GM12878 (cell line): ENCODE results near the gene NNMT. TPM values are rescaled to one million over a fixed set of nuclear protein-coding genes. Genes with fewer than 3 reads are reported as not detected.

Experiments used
- BMI1 ChIP-seq: fragments of 450-650 bp; IDR thresholded peaks from 2 replicates; pipeline ENCODE4 v1.6.1; 2016; ENCODE audit warnings: mild to moderate bottlenecking, moderate library complexity, borderline replicate concordance
- CBFB ChIP-seq: IDR thresholded peaks from 2 replicates; pipeline ENCODE4 v1.6.1; 2016; ENCODE audit warnings: antibody characterized with exemption, low read depth
- EGR1 ChIP-seq, 2 experiments: IDR thresholded peaks; 1 replicate in 1 of 2; 2 replicates in 1 of 2; pipeline ENCODE4 v1.6.1; 2011 to 2012; ENCODE audit warnings: low read depth in 2 of 2, low read length in 2 of 2, borderline replicate concordance in 1 of 2, mild to moderate bottlenecking in 1 of 2, moderate library complexity in 1 of 2
- EZH2 ChIP-seq: IDR thresholded peaks from 2 replicates; pipeline ENCODE4 v1.6.1; 2012; ENCODE audit warnings: low read depth, mild to moderate bottlenecking, control low read depth, inconsistent platforms, low read length, borderline replicate concordance; ENCODE audit not compliant: control insufficient read depth
- NFIC ChIP-seq: IDR thresholded peaks from 2 replicates; pipeline ENCODE4 v1.6.1; 2012; ENCODE audit warnings: low read depth, mild to moderate bottlenecking, inconsistent platforms, low read length, moderate library complexity
- PML ChIP-seq: IDR thresholded peaks from 2 replicates; pipeline ENCODE4 v1.6.1; 2012; ENCODE audit warnings: low read length, inconsistent platforms
- RFX5 ChIP-seq: IDR thresholded peaks from 2 replicates; pipeline ENCODE4 v1.6.1; 2011; ENCODE audit warnings: low read depth, low read length, improper control_type of control experiment
- SUZ12 ChIP-seq: fragments of 200-600 bp; sonication (generic); IDR thresholded peaks from one replicate; pipeline ENCODE4 v1.6.1; 2018; ENCODE audit warnings: antibody characterized with exemption, mild to moderate bottlenecking; ENCODE audit not compliant: unreplicated experiment
- ZBTB4 ChIP-seq: fragments of 450-650 bp; formaldehyde crosslinking; IDR thresholded peaks from 2 replicates; pipeline ENCODE4 v1.4.0; 2022; ENCODE audit warnings: mild to moderate bottlenecking, moderate library complexity
- ZNF217 ChIP-seq: fragments of 450-650 bp; IDR thresholded peaks from 2 replicates; pipeline ENCODE4 v1.6.1; 2017; ENCODE audit warnings: antibody characterized with exemption, mild to moderate bottlenecking
- ZNF274 ChIP-seq: IDR thresholded peaks from one replicate; pipeline ENCODE4 v1.8.0; 2011; ENCODE audit not compliant: insufficient read length, insufficient read depth
- polyA plus RNA-seq, 11 experiments: library from polyadenylated mRNA; depleted of rRNA in 4 of 11; unstranded in 6 of 11; stranded (reverse) in 5 of 11; fragments of >200 nt; fragmentation: Nextera tagmentation in 4 of 11; fragmentation: Illumina TruSeq in 1 of 11; extraction: Ambion mirVana in 4 of 11; extraction: Trizol in 1 of 11; gene quantifications; 1 replicate in 1 of 11; 2 replicates in 10 of 11; pipeline versions ENCODE4 v1.2.1 to v1.2.3, GENCODE V29; 2011 to 2016; ENCODE audit warnings: inconsistent platforms in 2 of 11, missing spikeins in 2 of 11, low read depth in 1 of 11
- total RNA-seq, 4 experiments: library from RNA; depleted of rRNA in 3 of 4; stranded (reverse); fragments of >200 nt in 3 of 4; fragmentation: Illumina TruSeq in 1 of 4; extraction: Trizol in 1 of 4; gene quantifications; 2 replicates each; pipeline versions ENCODE4 v1.2.1 to v1.2.3, GENCODE V29; 2013 to 2021
- TF ChIP-seq, protein P1 (sequence below): fragments of 450-650 bp; IDR thresholded peaks from 2 replicates; pipeline ENCODE4 v1.6.1; 2017; ENCODE audit warnings: mild to moderate bottlenecking
- TF ChIP-seq, protein P2 (sequence below): fragments of 450-650 bp; IDR thresholded peaks from 2 replicates; pipeline ENCODE4 v1.6.1; 2016; ENCODE audit warnings: mild to moderate bottlenecking
- TF ChIP-seq, protein P3 (sequence below): IDR thresholded peaks from 2 replicates; pipeline ENCODE4 v1.6.1; 2012; ENCODE audit warnings: improper control_type of control experiment, low read depth, low read length; ENCODE audit not compliant: insufficient replicate concordance

NNMT gene
- total and polyA plus RNA-seq, 10 of the 15 experiments (the other 5 are each of a cell fraction or from before 2014, with no cell fraction given), result 0.46 TPM; not detected in 9

DNA sequence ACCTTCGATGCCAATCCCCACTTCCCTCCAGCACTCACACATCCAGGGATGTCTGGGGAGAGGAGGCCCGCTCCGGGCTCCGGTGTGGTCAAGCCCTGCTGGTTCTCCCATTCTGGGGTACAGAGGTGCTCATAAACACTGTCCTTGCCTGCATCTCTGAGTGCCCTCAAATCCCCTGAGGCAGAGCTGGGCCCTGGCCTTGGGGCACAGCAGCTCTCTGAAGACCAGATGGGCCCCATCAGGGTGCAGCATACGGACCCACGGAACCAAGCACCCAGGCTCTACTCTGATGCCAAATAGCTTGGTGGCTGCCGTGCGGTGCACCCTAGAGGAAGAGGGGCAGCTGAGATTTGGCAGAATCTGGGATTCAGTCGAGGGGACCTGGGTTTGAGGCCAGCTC lies 35.7 kb upstream of the NNMT start (continued):
- TF ChIP-seq NFIC (no peak), ZBTB4 (CRISPR knock-in tag) (no peak), CBFB (no peak), EZH2 (no peak), EGR1 (IDR thresholded peaks at IDR 0.05; ENCODE audit: borderline replicate concordance in 1 of 2, low read depth in 2 of 2, low read length in 2 of 2) (no peak), BMI1 (no peak), RFX5 (no peak), ZNF274 (no peak), PML (no peak), SUZ12 (no peak), ZNF217 (no peak)
- TF ChIP-seq, protein P1, sequence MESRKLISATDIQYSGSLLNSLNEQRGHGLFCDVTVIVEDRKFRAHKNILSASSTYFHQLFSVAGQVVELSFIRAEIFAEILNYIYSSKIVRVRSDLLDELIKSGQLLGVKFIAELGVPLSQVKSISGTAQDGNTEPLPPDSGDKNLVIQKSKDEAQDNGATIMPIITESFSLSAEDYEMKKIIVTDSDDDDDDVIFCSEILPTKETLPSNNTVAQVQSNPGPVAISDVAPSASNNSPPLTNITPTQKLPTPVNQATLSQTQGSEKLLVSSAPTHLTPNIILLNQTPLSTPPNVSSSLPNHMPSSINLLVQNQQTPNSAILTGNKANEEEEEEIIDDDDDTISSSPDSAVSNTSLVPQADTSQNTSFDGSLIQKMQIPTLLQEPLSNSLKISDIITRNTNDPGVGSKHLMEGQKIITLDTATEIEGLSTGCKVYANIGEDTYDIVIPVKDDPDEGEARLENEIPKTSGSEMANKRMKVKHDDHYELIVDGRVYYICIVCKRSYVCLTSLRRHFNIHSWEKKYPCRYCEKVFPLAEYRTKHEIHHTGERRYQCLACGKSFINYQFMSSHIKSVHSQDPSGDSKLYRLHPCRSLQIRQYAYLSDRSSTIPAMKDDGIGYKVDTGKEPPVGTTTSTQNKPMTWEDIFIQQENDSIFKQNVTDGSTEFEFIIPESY, result no peak
- TF ChIP-seq, protein P2, sequence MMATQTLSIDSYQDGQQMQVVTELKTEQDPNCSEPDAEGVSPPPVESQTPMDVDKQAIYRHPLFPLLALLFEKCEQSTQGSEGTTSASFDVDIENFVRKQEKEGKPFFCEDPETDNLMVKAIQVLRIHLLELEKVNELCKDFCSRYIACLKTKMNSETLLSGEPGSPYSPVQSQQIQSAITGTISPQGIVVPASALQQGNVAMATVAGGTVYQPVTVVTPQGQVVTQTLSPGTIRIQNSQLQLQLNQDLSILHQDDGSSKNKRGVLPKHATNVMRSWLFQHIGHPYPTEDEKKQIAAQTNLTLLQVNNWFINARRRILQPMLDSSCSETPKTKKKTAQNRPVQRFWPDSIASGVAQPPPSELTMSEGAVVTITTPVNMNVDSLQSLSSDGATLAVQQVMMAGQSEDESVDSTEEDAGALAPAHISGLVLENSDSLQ, result no peak
- TF ChIP-seq, protein P3, sequence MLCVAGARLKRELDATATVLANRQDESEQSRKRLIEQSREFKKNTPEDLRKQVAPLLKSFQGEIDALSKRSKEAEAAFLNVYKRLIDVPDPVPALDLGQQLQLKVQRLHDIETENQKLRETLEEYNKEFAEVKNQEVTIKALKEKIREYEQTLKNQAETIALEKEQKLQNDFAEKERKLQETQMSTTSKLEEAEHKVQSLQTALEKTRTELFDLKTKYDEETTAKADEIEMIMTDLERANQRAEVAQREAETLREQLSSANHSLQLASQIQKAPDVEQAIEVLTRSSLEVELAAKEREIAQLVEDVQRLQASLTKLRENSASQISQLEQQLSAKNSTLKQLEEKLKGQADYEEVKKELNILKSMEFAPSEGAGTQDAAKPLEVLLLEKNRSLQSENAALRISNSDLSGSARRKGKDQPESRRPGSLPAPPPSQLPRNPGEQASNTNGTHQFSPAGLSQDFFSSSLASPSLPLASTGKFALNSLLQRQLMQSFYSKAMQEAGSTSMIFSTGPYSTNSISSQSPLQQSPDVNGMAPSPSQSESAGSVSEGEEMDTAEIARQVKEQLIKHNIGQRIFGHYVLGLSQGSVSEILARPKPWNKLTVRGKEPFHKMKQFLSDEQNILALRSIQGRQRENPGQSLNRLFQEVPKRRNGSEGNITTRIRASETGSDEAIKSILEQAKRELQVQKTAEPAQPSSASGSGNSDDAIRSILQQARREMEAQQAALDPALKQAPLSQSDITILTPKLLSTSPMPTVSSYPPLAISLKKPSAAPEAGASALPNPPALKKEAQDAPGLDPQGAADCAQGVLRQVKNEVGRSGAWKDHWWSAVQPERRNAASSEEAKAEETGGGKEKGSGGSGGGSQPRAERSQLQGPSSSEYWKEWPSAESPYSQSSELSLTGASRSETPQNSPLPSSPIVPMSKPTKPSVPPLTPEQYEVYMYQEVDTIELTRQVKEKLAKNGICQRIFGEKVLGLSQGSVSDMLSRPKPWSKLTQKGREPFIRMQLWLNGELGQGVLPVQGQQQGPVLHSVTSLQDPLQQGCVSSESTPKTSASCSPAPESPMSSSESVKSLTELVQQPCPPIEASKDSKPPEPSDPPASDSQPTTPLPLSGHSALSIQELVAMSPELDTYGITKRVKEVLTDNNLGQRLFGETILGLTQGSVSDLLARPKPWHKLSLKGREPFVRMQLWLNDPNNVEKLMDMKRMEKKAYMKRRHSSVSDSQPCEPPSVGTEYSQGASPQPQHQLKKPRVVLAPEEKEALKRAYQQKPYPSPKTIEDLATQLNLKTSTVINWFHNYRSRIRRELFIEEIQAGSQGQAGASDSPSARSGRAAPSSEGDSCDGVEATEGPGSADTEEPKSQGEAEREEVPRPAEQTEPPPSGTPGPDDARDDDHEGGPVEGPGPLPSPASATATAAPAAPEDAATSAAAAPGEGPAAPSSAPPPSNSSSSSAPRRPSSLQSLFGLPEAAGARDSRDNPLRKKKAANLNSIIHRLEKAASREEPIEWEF, result no peak
